ENCODE data around the gene UBAP2L. TPM values are rescaled to one million over a fixed set of nuclear protein-coding genes. Genes with fewer than 3 reads are reported as not detected.
"Not testable (repeated sequence)": the region's sequence is repeated elsewhere in the genome, so short reads cannot be mapped to it uniquely, and the experiment has no call there.

UBAP2L gene
- total RNA-seq, 1 donor = 88.3 TPM

GRCh38 chr1:154309136-154309535 is 88.4 kb downstream of the UBAP2L start:
- H4K20me1 ChIP-seq (ENCODE audit: insufficient read depth, low read length); DNase-seq (ENCODE audit: insufficient read length, low spot score, missing footprints); H3K9me3 ChIP-seq (ENCODE audit: low read depth, low read length): not testable (repeated sequence)

GRCh38 chr1:154312229-154313065 is 91.7 kb downstream of the UBAP2L start:
- not testable (repeated sequence) for H3K27me3 ChIP-seq (ENCODE audit: insufficient read depth, low read length); DNase-seq (ENCODE audit: insufficient read length, low spot score, missing footprints); H2AFZ ChIP-seq (ENCODE audit: low read length); H3K79me2 ChIP-seq (ENCODE audit: insufficient read depth, low read length); H4K20me1 ChIP-seq (ENCODE audit: insufficient read depth, low read length); H3K4me3 ChIP-seq (ENCODE audit: insufficient read depth, low read length); H3K27ac ChIP-seq (ENCODE audit: low read depth, low read length); H3K4me1 ChIP-seq (ENCODE audit: insufficient read depth, low read length); H3K4me2 ChIP-seq (ENCODE audit: insufficient read depth, low read length); H3K9me3 ChIP-seq (ENCODE audit: low read depth, low read length); H3K36me3 ChIP-seq (ENCODE audit: insufficient read depth, low read length)

More at GRCh38 chr1:154309136-154309535, 88.4 kb downstream of the UBAP2L start:
- H3K27ac ChIP-seq (ENCODE audit: low read depth, low read length); H2AFZ ChIP-seq (ENCODE audit: low read length); H3K4me2 ChIP-seq (ENCODE audit: insufficient read depth, low read length); H3K4me3 ChIP-seq (ENCODE audit: insufficient read depth, low read length); H3K79me2 ChIP-seq (ENCODE audit: insufficient read depth, low read length); H3K36me3 ChIP-seq (ENCODE audit: insufficient read depth, low read length); H3K27me3 ChIP-seq (ENCODE audit: insufficient read depth, low read length): not testable (repeated sequence)
- H3K4me1 ChIP-seq (ENCODE audit: insufficient read depth, low read length) = peaks cover 22% of the 10 kb centered on the region

- Histone ChIP-seq H3K4me3 (ENCODE audit: insufficient read depth, low read length) (no peak overlapping the region), H2AFZ (ENCODE audit: low read length) (no peak overlapping the region), H3K4me1 (ENCODE audit: insufficient read depth, low read length) (no peaks in the 10 kb centered on the region), H3K79me2 (ENCODE audit: insufficient read depth, low read length) (no peaks in the 10 kb centered on the region), H3K4me2 (ENCODE audit: insufficient read depth, low read length) (no peak overlapping the region), H3K9me3 (ENCODE audit: low read depth, low read length) (no peaks in the 10 kb centered on the region), H3K36me3 (ENCODE audit: insufficient read depth, low read length) (no peaks in the 10 kb centered on the region), H3K27me3 (ENCODE audit: insufficient read depth, low read length) (no peaks in the 10 kb centered on the region), H4K20me1 (ENCODE audit: insufficient read depth, low read length) (no peaks in the 10 kb centered on the region), H3K27ac (ENCODE audit: low read depth, low read length) (no peak overlapping the region)
- TF ChIP-seq CTCF (IDR thresholded peaks at IDR 0.05; ENCODE audit: extremely low read depth, low read depth, low read length) = no peak
- no peak for DNase-seq (ENCODE audit: insufficient read length, low spot score, missing footprints)
Observed at GRCh38 chr1:154313066-154313356, 92.3 kb downstream of the UBAP2L start.

GRCh38 chr1:154314226-154314625 is 93.5 kb downstream of the UBAP2L start:
- not testable (repeated sequence) for H3K36me3 ChIP-seq (ENCODE audit: insufficient read depth, low read length); H3K27me3 ChIP-seq (ENCODE audit: insufficient read depth, low read length); H3K4me1 ChIP-seq (ENCODE audit: insufficient read depth, low read length); H3K4me2 ChIP-seq (ENCODE audit: insufficient read depth, low read length); H2AFZ ChIP-seq (ENCODE audit: low read length); DNase-seq (ENCODE audit: insufficient read length, low spot score, missing footprints); H3K9me3 ChIP-seq (ENCODE audit: low read depth, low read length); H3K27ac ChIP-seq (ENCODE audit: low read depth, low read length); H4K20me1 ChIP-seq (ENCODE audit: insufficient read depth, low read length); H3K79me2 ChIP-seq (ENCODE audit: insufficient read depth, low read length); H3K4me3 ChIP-seq (ENCODE audit: insufficient read depth, low read length)

- Histone ChIP-seq H3K79me2 (ENCODE audit: insufficient read depth, low read length) (no peaks in the 10 kb centered on the region), H3K36me3 (ENCODE audit: insufficient read depth, low read length) (no peaks in the 10 kb centered on the region), H3K27ac (ENCODE audit: low read depth, low read length) (no peak overlapping the region), H3K4me3 (ENCODE audit: insufficient read depth, low read length) (no peak overlapping the region), H2AFZ (ENCODE audit: low read length) (no peak overlapping the region), H3K4me1 (ENCODE audit: insufficient read depth, low read length) (no peaks in the 10 kb centered on the region), H3K9me3 (ENCODE audit: low read depth, low read length) (no peaks in the 10 kb centered on the region), H3K27me3 (ENCODE audit: insufficient read depth, low read length) (no peaks in the 10 kb centered on the region), H4K20me1 (ENCODE audit: insufficient read depth, low read length) (no peaks in the 10 kb centered on the region), H3K4me2 (ENCODE audit: insufficient read depth, low read length) (no peak overlapping the region)
- no peak for DNase-seq (ENCODE audit: insufficient read length, low spot score, missing footprints)
- no peak for TF ChIP-seq CTCF (IDR thresholded peaks at IDR 0.05; ENCODE audit: extremely low read depth, low read depth, low read length)
Observed at GRCh38 chr1:154316704-154317103, 95.9 kb downstream of the UBAP2L start.
